Keratinocyte (primary cell): ENCODE measurements around the gene GAL3ST2. TPM values are rescaled to one million over a fixed set of nuclear protein-coding genes. Genes with fewer than 3 reads are reported as not detected.

Source experiments
- DNase-seq: peaks from one replicate; pipeline ENCODE4 v3.0.0-alpha.2; 2011; ENCODE audit warnings: low read depth, missing footprints, low spot score
- FAIRE-seq: peaks from 2 replicates; lab custom pipeline; 2011; peaks lifted over from hg19 to GRCh38; lab: Jason Lieb, UNC
- H2AFZ ChIP-seq: 2 replicates; pipeline ENCODE4 v1.6.0; 2012; ENCODE audit warnings: low read length, control low read depth, inconsistent platforms; ENCODE audit not compliant: control insufficient read depth
- H3K27ac ChIP-seq: 2 replicates; pipeline ENCODE4 v1.5.1; 2011; ENCODE audit warnings: low read length; ENCODE audit not compliant: control insufficient read depth, insufficient read depth
- H3K27me3 ChIP-seq: 3 replicates; pipeline ENCODE4 v1.6.0; 2011; ENCODE audit warnings: low read length; ENCODE audit not compliant: control insufficient read depth, insufficient read depth; ENCODE audit errors: extremely low read depth
- H3K36me3 ChIP-seq, 2 experiments: 2 replicates in 1 of 2; 3 replicates in 1 of 2; pipeline ENCODE4 v1.5.1; 2011; ENCODE audit warnings: low read length in 2 of 2, mild to moderate bottlenecking in 1 of 2; ENCODE audit not compliant: control insufficient read depth in 2 of 2, insufficient read depth in 2 of 2; ENCODE audit errors: extremely low read depth in 1 of 2
- H3K4me1 ChIP-seq: 3 replicates; pipeline ENCODE4 v1.5.1; 2011; ENCODE audit warnings: low read length; ENCODE audit not compliant: control insufficient read depth, insufficient read depth; ENCODE audit errors: extremely low read depth
- H3K4me2 ChIP-seq: 3 replicates; pipeline ENCODE4 v1.6.0; 2011; ENCODE audit warnings: low read depth, low read length; ENCODE audit not compliant: control insufficient read depth, insufficient read depth; ENCODE audit errors: extremely low read depth
- H3K4me3 ChIP-seq, 3 experiments: fragments of 200-600 bp in 1 of 3; sonication (generic) in 1 of 3; 2 replicates in 2 of 3; 3 replicates in 1 of 3; pipeline ENCODE4 v1.5.1; 2011 to 2016; ENCODE audit warnings: low read length in 3 of 3, mild to moderate bottlenecking in 3 of 3, control low read depth in 2 of 3, inconsistent platforms in 1 of 3, low read depth in 1 of 3, mixed read lengths in 1 of 3, mixed run types in 1 of 3, moderate library complexity in 1 of 3; ENCODE audit not compliant: control insufficient read depth in 2 of 3, insufficient read depth in 2 of 3; ENCODE audit errors: extremely low read depth in 1 of 3
- H3K79me2 ChIP-seq: 2 replicates; pipeline ENCODE4 v1.6.0; 2012; ENCODE audit warnings: low read length; ENCODE audit not compliant: control insufficient read depth, insufficient read depth
- H3K9ac ChIP-seq: 3 replicates; pipeline ENCODE4 v1.6.0; 2011; ENCODE audit warnings: low read length; ENCODE audit not compliant: control insufficient read depth, insufficient read depth; ENCODE audit errors: extremely low read depth
- H3K9me1 ChIP-seq: 3 replicates; pipeline ENCODE4 v1.6.0; 2011; ENCODE audit warnings: low read length; ENCODE audit not compliant: control insufficient read depth, insufficient read depth; ENCODE audit errors: extremely low read depth
- H3K9me3 ChIP-seq: 2 replicates; pipeline ENCODE4 v1.5.1; 2012; ENCODE audit warnings: low read depth, low read length; ENCODE audit not compliant: control insufficient read depth
- H4K20me1 ChIP-seq: 3 replicates; pipeline ENCODE4 v1.6.0; 2011; ENCODE audit warnings: low read length; ENCODE audit not compliant: control insufficient read depth, insufficient read depth; ENCODE audit errors: extremely low read depth
- EZH2 ChIP-seq: IDR thresholded peaks from one replicate; pipeline ENCODE4 v1.6.1; 2012; ENCODE audit warnings: inconsistent platforms, mild to moderate bottlenecking, low read length, moderate library complexity
- dilution Hi-C: fragments of 300-500 bp; cut with MboI; formaldehyde crosslinking; loops from one replicate; pipeline ENCODE4 v1.7.0; 2020; ENCODE audit warnings: low sequenced_read_pairs; ENCODE audit not compliant: extremely low pct_ligation_motif_present
- polyA plus RNA-seq, 5 experiments: library from polyadenylated mRNA; depleted of rRNA in 3 of 5; stranded (reverse) in 3 of 5; stranded (forward) in 1 of 5; unstranded in 1 of 5; fragments of >200 nt; gene quantifications; 1 replicate in 1 of 5; 2 replicates in 3 of 5; 3 replicates in 1 of 5; pipeline versions ENCODE4 v1.2.1 to v1.2.3, GENCODE V29; 2011 to 2012; ENCODE audit warnings: missing spikeins in 2 of 5, low read depth in 1 of 5, low replicate concordance in 1 of 5
- TF ChIP-seq, protein P1 (sequence below), 3 experiments: IDR thresholded peaks in 1 of 3; conservative IDR thresholded peaks in 1 of 3; optimal IDR thresholded peaks in 1 of 3; 2 replicates in 2 of 3; 3 replicates in 1 of 3; pipeline versions ENCODE3 to v1.5.1; 2011; ENCODE audit warnings: low read length in 3 of 3, mild to moderate bottlenecking in 3 of 3, moderate library complexity in 2 of 3, control low read depth in 1 of 3, inconsistent platforms in 1 of 3; ENCODE audit not compliant: insufficient read depth in 2 of 3; ENCODE audit errors: extremely low read depth in 1 of 3

The GAL3ST2 gene
- polyA plus RNA-seq, 1 donor (not counting 4 experiments of a cell fraction or from before 2014, with no cell fraction given): not detected

DNA sequence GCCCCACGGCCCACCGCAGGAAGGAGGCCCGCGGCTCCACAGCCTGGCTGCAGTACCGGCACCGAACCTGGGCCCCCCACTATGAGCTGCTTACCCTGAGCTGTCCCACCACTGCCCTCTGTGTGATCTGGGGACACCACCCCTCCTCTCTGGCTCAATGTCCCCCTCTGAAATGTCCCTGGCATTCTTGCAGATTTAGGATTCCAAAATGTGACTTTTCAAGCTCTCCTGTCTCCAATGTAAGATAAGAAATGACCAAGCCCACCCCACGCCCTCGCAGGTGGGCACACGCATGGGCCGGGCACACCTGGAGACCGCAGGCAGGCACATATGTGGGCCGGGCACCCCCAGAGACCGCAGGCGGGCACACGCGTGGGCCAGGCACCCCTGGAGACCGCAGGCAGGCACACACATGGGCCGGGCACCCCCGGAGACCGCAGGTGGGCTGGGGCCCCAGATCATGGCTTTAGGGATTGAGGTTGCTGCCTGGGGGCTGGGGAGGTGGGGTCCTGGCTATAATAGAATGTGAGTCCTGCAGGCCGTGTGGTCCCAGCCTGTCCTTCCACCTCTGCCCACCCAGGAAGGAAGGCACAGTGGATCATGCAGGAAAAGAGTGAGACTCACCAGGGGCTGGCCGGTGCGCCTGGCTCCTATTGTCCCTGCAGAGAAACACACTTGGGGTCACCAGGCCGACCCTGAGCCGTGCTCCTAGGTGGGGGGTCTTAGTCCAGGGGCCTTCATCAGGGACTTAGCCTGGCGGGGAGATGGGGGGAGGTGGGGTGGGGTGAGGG, 74.9 kb downstream of the GAL3ST2 start:
- FAIRE-seq: no peak
- Histone ChIP-seq H3K9ac (no peak overlapping the region), H3K9me1 (no peaks in the 10 kb centered on the region), H3K27ac (no peak overlapping the region), H3K4me1 (no peaks in the 10 kb centered on the region), H4K20me1 (no peaks in the 10 kb centered on the region), H3K36me3 (no peaks in the 10 kb centered on the region), H3K4me3 (no peak overlapping the region), H3K9me3 (no peaks in the 10 kb centered on the region), H3K79me2 (no peaks in the 10 kb centered on the region), H3K4me2 (no peak overlapping the region), H2AFZ (no peak overlapping the region), H3K27me3 (peaks cover 8% of the 10 kb centered on the region)
- dilution Hi-C loops: no loop called here
- DNase-seq: no peak
- no peak for TF ChIP-seq EZH2
- TF ChIP-seq, protein P1, sequence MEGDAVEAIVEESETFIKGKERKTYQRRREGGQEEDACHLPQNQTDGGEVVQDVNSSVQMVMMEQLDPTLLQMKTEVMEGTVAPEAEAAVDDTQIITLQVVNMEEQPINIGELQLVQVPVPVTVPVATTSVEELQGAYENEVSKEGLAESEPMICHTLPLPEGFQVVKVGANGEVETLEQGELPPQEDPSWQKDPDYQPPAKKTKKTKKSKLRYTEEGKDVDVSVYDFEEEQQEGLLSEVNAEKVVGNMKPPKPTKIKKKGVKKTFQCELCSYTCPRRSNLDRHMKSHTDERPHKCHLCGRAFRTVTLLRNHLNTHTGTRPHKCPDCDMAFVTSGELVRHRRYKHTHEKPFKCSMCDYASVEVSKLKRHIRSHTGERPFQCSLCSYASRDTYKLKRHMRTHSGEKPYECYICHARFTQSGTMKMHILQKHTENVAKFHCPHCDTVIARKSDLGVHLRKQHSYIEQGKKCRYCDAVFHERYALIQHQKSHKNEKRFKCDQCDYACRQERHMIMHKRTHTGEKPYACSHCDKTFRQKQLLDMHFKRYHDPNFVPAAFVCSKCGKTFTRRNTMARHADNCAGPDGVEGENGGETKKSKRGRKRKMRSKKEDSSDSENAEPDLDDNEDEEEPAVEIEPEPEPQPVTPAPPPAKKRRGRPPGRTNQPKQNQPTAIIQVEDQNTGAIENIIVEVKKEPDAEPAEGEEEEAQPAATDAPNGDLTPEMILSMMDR (optimal IDR thresholded peaks at IDR 0.05 in 1 of 3, IDR thresholded peaks at IDR 0.05 in 1 of 3, conservative IDR thresholded peaks at IDR 0.05 in 1 of 3; ENCODE audit: extremely low read depth in 1 of 3, insufficient read depth in 2 of 3, low read length in 3 of 3): no peak

DNA sequence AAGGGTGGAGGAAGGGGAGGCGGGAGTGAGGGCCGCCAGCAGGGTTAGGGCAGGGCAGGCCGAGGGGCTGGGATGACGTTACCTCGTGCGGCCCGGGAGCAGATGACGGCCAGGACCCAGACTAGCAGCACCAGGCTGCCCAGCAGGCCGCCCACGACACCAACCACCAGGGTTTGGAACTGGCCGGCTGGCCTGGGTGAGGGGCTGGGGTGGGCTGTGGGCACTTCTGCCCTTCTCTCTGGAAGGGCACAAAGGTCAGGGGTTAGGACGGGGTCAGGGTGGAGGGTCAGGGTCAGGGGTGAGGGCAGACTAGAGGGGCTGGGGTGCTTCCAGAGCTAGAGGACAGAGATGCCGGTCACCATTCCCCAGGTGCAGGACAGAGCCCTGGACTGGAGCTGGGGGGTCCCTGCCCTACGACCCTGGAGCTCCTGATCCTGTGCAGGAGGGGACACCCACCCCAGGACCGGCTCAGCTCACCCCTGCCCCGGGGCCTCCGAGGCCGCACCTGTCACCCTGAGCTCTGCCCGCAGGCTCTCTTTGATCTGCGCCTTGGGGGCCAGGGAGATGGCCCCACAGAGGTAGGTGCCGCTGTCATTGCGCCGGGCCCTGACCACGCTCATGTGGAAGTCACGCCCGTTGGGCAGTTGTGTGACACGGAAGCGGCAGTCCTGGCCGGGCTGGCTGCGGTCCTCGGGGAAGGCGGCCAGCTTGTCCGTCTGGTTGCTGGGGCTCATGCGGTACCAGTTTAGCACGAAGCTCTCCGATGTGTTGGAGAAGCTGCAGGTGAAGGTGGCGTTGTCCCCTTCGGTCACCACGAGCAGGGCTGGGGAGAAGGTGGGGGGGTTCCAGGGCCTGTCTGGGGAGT, 75.7 kb downstream of the GAL3ST2 start:
- no peak for DNase-seq
- dilution Hi-C loops: no loop called here
- Histone ChIP-seq H3K36me3 (no peaks in the 10 kb centered on the region), H3K4me1 (no peaks in the 10 kb centered on the region), H3K9me3 (no peaks in the 10 kb centered on the region), H3K79me2 (no peaks in the 10 kb centered on the region), H3K4me3 (no peak overlapping the region), H3K9ac (no peak overlapping the region), H3K9me1 (no peaks in the 10 kb centered on the region), H2AFZ (no peak overlapping the region), H3K27me3 (peaks cover 8% of the 10 kb centered on the region), H4K20me1 (no peaks in the 10 kb centered on the region), H3K27ac (no peak overlapping the region), H3K4me2 (no peak overlapping the region)
- no peak for FAIRE-seq
- TF ChIP-seq EZH2: no peak
- TF ChIP-seq, protein P1 (optimal IDR thresholded peaks at IDR 0.05 in 1 of 3, IDR thresholded peaks at IDR 0.05 in 1 of 3, conservative IDR thresholded peaks at IDR 0.05 in 1 of 3; ENCODE audit: extremely low read depth in 1 of 3, insufficient read depth in 2 of 3, low read length in 3 of 3): no peak
